Keratinocyte (primary cell): Measurements from ENCODE around the gene TK2.

Experiments used
- CTCF ChIP-seq, 3 experiments: IDR thresholded peaks in 1 of 3; conservative IDR thresholded peaks in 1 of 3; optimal IDR thresholded peaks in 1 of 3; 2 replicates in 2 of 3; 3 replicates in 1 of 3; pipeline versions ENCODE3 to v1.5.1; 2011; ENCODE audit warnings: low read length in 3 of 3, mild to moderate bottlenecking in 3 of 3, moderate library complexity in 2 of 3, control low read depth in 1 of 3, inconsistent platforms in 1 of 3; ENCODE audit not compliant: insufficient read depth in 2 of 3; ENCODE audit errors: extremely low read depth in 1 of 3
- EZH2 ChIP-seq: IDR thresholded peaks from one replicate; pipeline ENCODE4 v1.6.1; 2012; ENCODE audit warnings: inconsistent platforms, mild to moderate bottlenecking, low read length, moderate library complexity

- TF ChIP-seq EZH2 (no peak), CTCF (optimal IDR thresholded peaks at IDR 0.05 in 1 of 3, IDR thresholded peaks at IDR 0.05 in 1 of 3, conservative IDR thresholded peaks at IDR 0.05 in 1 of 3; ENCODE audit: extremely low read depth in 1 of 3, insufficient read depth in 2 of 3, low read length in 3 of 3) (no peak)
These were observed 37.4 kb downstream of the TK2 start for GRCh38 chr16:66512272-66513110.
